GM18867 (cell line): ENCODE results near the gene CDT1.
"Not testable (repeated sequence)": the region's sequence is repeated elsewhere in the genome, so short reads cannot be mapped to it uniquely, and the experiment has no call there.

Experiments
- ATAC-seq: cut with Tn5 transposase; IDR thresholded peaks from one replicate; pipeline ENCODE4 v1.9.1; 2021; ENCODE audit warnings: mild to moderate bottlenecking, moderate library complexity; ENCODE audit not compliant: unreplicated experiment

The CDT1 gene

GRCh38 chr16:88782454-88783390 lies 20.9 kb upstream of the CDT1 start:
- ATAC-seq, result no peak

GRCh38 chr16:88783391-88784073 lies 20.1 kb upstream of the CDT1 start:
- ATAC-seq, result no peak

GRCh38 chr16:88784074-88784855 lies 19.3 kb upstream of the CDT1 start:
- ATAC-seq, result peak; percentile 7

GRCh38 chr16:88784856-88785105 lies 18.8 kb upstream of the CDT1 start:
- ATAC-seq, result no peak

- peak; percentile 40 for ATAC-seq
These were observed 18.3 kb upstream of the CDT1 start, which contains the start of gene PIEZO1 for GRCh38 chr16:88785106-88785924. Gene PIEZO1 (minus strand): TSS chr16:88785220. CDS start chr16:88784964, 256 bp downstream.

GRCh38 chr16:88787579-88788314 lies 15.8 kb upstream of the CDT1 start:
- ATAC-seq, result no peak

GRCh38 chr16:88788749-88789148 lies 14.8 kb upstream of the CDT1 start:
- ATAC-seq, result not testable (repeated sequence)

GRCh38 chr16:88789594-88789993 lies 14.0 kb upstream of the CDT1 start:
- no peak for ATAC-seq

- ATAC-seq, result no peak
These were observed 13.0 kb upstream of the CDT1 start for GRCh38 chr16:88790312-88791211.

- ATAC-seq, result no peak
These were observed 11.5 kb upstream of the CDT1 start for GRCh38 chr16:88792078-88792550.

GRCh38 chr16:88792668-88793250 lies 10.8 kb upstream of the CDT1 start:
- no peak for ATAC-seq

- no peak for ATAC-seq
These were observed 10.2 kb upstream of the CDT1 start for GRCh38 chr16:88793251-88793954.

GRCh38 chr16:88796278-88796677 lies 7.3 kb upstream of the CDT1 start:
- ATAC-seq, result no peak

GRCh38 chr16:88798073-88798472 lies 5.5 kb upstream of the CDT1 start:
- ATAC-seq, result no peak

GRCh38 chr16:88798772-88799455 lies 4.7 kb upstream of the CDT1 start:
- no peak for ATAC-seq

- ATAC-seq, result no peak
These were observed 3.9 kb upstream of the CDT1 start for GRCh38 chr16:88799569-88800276.

- ATAC-seq, result no peak
These were observed 3.4 kb upstream of the CDT1 start for GRCh38 chr16:88800277-88800592.
